Hematopoietic multipotent progenitor cell treated with erythropoietin and hydrocortisone succinate and interleukin-3 and kit ligand, for 6 days (in vitro differentiated cells): ENCODE measurements around the gene UAP1L1.
"Not testable (repeated sequence)": the region's sequence is repeated elsewhere in the genome, so short reads cannot be mapped to it uniquely, and the experiment has no call there.

Experiments
- DNase-seq: peaks from one replicate; pipeline ENCODE4 v3.0.0-alpha.2; 2015

The UAP1L1 gene

DNA sequence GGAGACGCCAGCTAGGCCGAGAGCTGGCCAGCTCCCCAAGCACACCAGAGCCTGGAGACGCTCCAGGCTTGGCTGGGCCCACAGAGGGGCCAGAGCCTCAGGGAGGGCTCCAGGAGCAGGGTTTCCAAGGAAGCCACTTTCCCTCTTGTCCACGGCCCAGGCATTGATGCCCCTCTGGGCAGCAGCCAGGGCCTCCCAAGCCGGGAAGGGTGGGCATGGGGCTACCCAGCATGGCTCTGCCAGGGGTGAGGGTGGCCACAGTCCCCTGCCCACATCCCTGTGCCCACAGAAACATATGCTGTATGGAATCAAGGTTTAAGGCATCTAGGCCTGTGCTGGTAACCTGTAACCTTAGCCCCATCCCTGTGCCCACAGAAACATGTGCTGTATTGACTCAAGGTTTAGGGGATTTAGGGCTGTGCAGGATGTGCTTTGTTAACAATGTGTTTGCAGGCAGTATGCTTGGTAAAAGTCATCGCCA is 38.8 kb downstream of the UAP1L1 start:
- DNase-seq, result no peak

- DNase-seq, result no peak
Measured at GRCh38 chr9:137116728-137117127, 39.4 kb downstream of the UAP1L1 start.

DNA sequence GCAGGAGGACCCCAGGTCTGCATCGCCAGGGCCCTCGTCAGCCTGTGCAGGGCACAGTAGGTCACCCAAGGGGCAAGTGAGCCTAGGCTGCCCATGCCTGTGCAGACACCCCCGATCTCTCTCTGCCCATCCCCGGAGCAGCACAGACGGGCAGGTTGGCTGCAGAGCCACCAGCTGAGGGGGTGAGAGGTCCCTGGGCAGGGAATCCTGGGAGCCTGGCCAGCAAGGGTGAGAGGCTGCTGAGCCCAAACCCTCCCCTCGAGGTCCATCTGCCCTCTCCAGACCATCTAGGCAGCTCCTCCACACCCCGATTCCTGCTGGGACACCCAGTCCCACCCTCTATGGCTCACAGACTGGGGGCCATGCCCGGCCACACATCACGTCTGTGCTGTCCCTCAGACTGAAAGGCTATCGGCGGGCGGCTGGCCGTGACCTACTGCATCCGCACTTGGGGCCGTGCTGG is 40.0 kb downstream of the UAP1L1 start:
- no peak for DNase-seq

- not testable (repeated sequence) for DNase-seq
Measured at GRCh38 chr9:137118092-137118603, 40.8 kb downstream of the UAP1L1 start.

DNA sequence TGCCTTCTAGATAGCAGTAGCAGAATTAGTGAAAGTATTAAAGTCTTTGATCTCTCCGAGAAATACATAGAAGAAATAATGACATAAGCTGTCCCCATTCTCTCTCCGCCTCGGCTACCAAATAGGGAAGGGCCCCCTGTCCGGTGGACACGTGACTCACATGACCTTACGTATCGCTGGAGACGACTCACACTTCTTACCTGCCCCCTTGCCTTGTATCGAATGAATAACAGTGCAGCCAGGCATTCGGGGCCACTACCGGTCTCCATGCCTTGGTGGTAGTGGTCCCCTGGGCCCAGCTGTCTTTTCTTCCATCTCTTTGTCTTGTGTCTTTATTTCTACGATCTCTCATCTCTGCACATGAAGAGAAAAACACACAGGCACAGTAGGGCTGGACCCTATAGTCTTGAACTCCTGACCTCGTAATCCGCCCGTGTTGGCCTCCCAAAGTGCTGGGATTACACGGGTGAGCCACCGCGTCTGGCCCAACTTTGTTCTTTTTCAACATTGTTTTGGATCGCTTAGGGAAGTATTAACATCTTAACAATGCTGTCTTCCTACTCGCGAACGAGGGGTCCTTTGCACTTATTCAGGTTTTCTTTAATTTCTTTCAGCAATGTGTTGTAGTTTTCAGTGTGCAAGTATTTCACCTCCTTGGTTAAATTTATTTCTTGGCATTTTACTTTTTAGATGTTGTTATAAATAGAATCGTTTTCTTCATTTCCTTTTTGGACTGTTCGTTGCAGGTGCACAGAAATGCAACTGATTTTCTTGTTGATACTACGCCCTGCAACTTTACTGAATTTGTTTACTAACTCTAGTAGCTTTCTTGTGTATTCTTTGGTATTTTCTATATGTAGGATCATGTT is 44.8 kb downstream of the UAP1L1 start:
- not testable (repeated sequence) for DNase-seq

GRCh38 chr9:137122796-137123467 is 45.6 kb downstream of the UAP1L1 start:
- DNase-seq, result not testable (repeated sequence)

DNA sequence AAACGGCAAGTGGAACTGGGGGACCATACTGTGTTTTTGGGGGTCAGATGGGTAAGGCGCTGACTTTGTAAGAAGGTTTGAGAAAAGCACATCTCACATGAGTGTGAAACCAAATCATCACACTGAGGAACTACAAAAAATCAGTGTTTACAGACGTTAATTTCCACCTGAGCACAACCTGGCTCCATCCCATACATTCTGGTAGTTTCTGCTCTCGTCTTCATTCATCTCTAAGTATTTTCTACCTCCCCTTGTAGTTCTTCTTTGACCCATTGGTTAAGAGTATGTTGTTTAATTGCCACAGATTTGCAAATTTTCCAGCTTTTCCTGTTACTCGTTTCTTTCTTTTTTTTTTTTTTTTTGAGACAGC is 46.1 kb downstream of the UAP1L1 start:
- DNase-seq, result no peak

DNA sequence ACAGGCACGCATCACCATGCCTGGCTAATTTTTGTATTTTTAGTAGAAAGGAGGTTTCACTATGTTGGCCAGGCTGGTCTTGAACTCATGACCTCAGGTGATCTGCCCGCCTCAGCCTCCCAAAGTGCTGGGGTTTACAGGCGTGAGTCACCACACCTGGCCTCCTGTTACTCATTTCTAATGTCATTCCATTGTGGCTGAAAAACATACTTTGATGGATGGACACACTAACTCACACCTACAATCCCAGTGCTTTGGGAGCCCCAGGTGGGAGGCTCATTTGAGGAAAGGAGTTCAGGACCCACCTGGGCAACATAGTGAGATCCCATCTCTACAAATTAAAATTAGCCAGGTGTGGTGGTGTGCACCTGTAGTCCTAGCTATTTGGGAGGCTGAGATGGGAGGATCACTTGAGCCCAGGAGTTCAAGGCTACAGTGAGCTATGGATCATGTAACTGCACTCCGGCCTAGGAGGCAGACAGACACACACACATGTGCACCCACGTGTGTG is 46.7 kb downstream of the UAP1L1 start:
- not testable (repeated sequence) for DNase-seq

DNA sequence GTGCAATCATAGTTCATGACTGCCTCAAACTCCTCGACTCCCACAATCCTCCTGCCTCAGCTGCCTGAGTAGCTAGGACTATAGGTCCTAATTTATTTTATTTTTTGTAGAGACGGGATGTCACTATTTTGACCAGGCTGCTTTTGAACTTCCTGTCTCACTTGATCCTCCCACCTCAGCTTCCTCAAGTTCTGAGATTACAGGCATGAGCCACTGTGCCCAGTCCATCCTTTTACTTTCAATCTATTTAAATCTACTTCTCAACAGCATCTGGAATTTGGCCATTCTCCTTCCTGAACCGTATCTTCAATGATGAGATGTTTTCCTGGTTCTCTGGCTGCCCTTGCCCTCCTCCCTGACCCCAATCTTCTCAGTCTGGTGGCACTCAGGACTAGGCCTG is 49.5 kb downstream of the UAP1L1 start:
- no peak for DNase-seq

DNA sequence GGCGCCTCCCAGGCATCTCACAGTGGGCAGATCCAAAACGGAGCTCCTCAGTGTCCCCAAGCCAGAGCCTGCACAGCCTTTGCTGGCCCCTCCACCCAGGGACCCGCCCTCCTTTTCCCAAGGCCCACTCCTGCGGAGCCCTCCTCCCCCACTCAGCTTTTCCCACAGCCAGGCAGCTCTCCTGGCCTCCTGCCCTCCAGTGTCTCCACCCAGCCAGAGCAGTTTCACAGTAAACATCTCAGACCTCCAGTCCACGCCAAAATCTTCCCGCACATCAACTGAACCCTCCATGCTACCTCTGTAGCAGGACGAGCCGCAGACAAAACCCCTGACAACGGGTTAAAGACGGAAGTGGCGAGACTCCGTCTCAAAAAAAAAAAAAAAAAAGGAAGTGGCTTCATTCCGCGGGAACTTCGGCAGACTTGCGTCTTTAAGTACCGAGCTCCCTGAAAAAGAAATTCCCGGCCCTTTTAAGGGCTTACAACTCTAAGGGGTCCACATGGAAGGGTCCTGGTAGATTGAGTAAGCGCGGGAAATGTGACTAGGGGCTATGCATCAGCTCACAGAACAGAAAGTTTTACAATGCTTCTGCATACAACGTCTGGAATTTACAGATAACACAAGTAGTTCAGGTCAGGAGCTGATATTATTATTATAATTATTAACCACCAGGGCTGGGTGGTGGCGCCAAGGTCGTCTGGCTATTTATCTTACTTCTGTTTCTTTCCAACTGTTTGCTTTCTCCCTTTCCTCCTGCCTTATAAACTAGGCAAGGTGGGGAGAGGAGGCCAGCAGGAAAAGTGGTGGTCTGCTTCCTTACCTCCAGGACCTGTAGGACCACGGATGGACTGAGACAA is 50.2 kb downstream of the UAP1L1 start:
- DNase-seq, result peak; percentile 91

GRCh38 chr9:137128158-137128861 is 51.0 kb downstream of the UAP1L1 start:
- DNase-seq, result peak; percentile 49

GRCh38 chr9:137128862-137129455 is 51.6 kb downstream of the UAP1L1 start:
- peak; percentile 56 for DNase-seq

GRCh38 chr9:137129456-137130175 is 52.3 kb downstream of the UAP1L1 start:
- DNase-seq, result peak; percentile 95

DNA sequence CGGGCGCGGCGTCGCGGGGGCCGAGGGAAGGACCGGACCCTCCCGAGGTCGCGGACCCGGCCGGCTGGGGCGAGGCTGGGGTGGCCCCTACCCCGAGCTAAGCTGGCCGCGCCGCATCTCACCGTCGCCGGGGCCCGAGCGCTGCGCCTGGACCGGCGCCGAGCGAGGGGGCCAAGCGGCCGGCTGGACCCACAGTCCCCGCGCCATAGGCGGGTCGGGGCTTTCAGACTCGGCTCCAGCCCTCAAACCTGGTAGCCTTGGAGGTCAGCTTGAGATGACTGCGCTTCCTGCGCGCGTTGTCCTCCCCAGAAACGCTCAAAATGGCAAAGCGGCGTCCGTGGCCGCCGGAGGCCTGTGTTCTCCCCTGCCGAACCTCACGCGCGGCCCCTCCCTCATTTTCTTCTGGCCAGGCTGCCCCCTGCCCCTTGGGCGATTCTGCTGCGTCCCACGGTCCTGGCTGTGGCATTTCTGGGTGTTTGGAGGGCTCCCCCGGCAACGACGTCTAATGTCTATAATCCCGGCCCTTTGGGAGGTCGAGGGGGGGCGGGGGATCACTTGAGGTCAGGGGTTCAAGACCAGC is 52.9 kb downstream of the UAP1L1 start:
- DNase-seq, result no peak
